Progenitor cell of endocrine pancreas (in vitro differentiated cells): Measurements from ENCODE around the gene DCBLD1. TPM values are rescaled to one million over a fixed set of nuclear protein-coding genes. Genes with fewer than 3 reads are reported as not detected.

Experiments
- DNase-seq: peaks from one replicate; pipeline ENCODE4 v3.0.0; 2021; ENCODE audit warnings: low spot score; ENCODE audit not compliant: unreplicated experiment
- H3K27ac Mint-ChIP-seq: 2 replicates; pipeline ENCODE4 v1.8.0; 2021; ENCODE audit warnings: mild to moderate bottlenecking, moderate library complexity, mixed read lengths
- H3K27me3 Mint-ChIP-seq: 2 replicates; pipeline ENCODE4 v1.8.0; 2021; ENCODE audit warnings: mixed read lengths
- H3K36me3 Mint-ChIP-seq: 2 replicates; pipeline ENCODE4 v1.8.0; 2022; ENCODE audit warnings: mixed read lengths; ENCODE audit not compliant: insufficient read depth
- H3K4me1 Mint-ChIP-seq: 2 replicates; pipeline ENCODE4 v1.8.0; 2021; ENCODE audit warnings: low read depth, mixed read lengths
- H3K4me3 Mint-ChIP-seq: 2 replicates; pipeline ENCODE4 v1.8.0; 2021; ENCODE audit warnings: low read depth, mild to moderate bottlenecking, moderate library complexity, mixed read lengths
- H3K9me3 Mint-ChIP-seq: 2 replicates; pipeline ENCODE4 v1.8.0; 2021; ENCODE audit warnings: low read depth, mixed read lengths
- total RNA-seq: library from RNA; stranded (reverse); gene quantifications from 2 replicates; pipeline ENCODE4 v1.2.1, GENCODE V29; 2021
- TF ChIP-seq, protein P1 (sequence below): fragments of 200-600 bp; sonication (generic); IDR thresholded peaks from one replicate; pipeline ENCODE4 v1.5.0; 2021; ENCODE audit warnings: antibody characterized with exemption, mild to moderate bottlenecking; ENCODE audit not compliant: unreplicated experiment

Gene DCBLD1
- total RNA-seq, 1 donor from 2014 or later, result 37.4 TPM

DNA sequence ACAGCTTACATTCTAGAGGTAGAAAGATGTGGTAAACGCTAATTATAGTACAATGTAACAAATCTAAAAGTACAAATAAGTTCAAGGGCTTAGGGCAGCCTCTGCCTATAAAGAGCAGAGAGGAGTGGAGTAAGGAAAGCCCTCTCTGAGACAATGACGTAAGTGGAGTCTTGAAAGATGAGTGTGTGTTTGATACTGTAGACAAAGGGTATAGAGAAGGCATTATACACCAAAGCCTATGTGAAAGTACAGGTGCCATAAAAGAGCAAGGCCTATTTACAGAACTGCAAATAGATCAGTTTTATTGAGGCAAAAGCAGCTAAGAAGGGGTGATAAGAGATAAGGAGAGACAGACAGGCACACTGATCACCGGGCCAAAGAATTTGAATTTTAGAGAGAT is 108.9 kb downstream of the DCBLD1 start:
- no peak for DNase-seq
- TF ChIP-seq, protein P1, sequence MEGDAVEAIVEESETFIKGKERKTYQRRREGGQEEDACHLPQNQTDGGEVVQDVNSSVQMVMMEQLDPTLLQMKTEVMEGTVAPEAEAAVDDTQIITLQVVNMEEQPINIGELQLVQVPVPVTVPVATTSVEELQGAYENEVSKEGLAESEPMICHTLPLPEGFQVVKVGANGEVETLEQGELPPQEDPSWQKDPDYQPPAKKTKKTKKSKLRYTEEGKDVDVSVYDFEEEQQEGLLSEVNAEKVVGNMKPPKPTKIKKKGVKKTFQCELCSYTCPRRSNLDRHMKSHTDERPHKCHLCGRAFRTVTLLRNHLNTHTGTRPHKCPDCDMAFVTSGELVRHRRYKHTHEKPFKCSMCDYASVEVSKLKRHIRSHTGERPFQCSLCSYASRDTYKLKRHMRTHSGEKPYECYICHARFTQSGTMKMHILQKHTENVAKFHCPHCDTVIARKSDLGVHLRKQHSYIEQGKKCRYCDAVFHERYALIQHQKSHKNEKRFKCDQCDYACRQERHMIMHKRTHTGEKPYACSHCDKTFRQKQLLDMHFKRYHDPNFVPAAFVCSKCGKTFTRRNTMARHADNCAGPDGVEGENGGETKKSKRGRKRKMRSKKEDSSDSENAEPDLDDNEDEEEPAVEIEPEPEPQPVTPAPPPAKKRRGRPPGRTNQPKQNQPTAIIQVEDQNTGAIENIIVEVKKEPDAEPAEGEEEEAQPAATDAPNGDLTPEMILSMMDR, result no peak
- H3K4me3 Mint-ChIP-seq, result no peak overlapping the region
- no peaks in the 10 kb centered on the region for H3K27me3 Mint-ChIP-seq
- H3K4me1 Mint-ChIP-seq, result peaks cover 4% of the 10 kb centered on the region
- peaks cover 7% of the 10 kb centered on the region for H3K9me3 Mint-ChIP-seq
- peaks cover 23% of the 10 kb centered on the region for H3K36me3 Mint-ChIP-seq
- peak overlapping the region; percentile 43 for H3K27ac Mint-ChIP-seq

- Mint-ChIP-seq H3K27me3 (no peaks in the 10 kb centered on the region), H3K4me3 (no peak overlapping the region), H3K27ac (no peak overlapping the region), H3K36me3 (peaks cover 37% of the 10 kb centered on the region), H3K9me3 (peaks cover 12% of the 10 kb centered on the region), H3K4me1 (peaks cover 4% of the 10 kb centered on the region)
- TF ChIP-seq, protein P1, result no peak
- no peak for DNase-seq
These were observed 110.7 kb downstream of the DCBLD1 start for GRCh38 chr6:117592983-117593759.

- TF ChIP-seq, protein P1, result no peak
- Mint-ChIP-seq H3K9me3 (peaks cover 12% of the 10 kb centered on the region), H3K4me3 (no peak overlapping the region), H3K36me3 (peaks cover 38% of the 10 kb centered on the region), H3K27me3 (no peaks in the 10 kb centered on the region), H3K27ac (no peak overlapping the region), H3K4me1 (peaks cover 15% of the 10 kb centered on the region)
- DNase-seq, result no peak
These were observed 112.8 kb downstream of the DCBLD1 start for GRCh38 chr6:117595099-117595923.

- Mint-ChIP-seq H3K27me3 (no peaks in the 10 kb centered on the region), H3K4me1 (peaks cover 18% of the 10 kb centered on the region), H3K9me3 (peaks cover 12% of the 10 kb centered on the region), H3K36me3 (peaks cover 36% of the 10 kb centered on the region), H3K4me3 (no peak overlapping the region), H3K27ac (no peak overlapping the region)
- no peak for DNase-seq
- TF ChIP-seq, protein P1, result no peak
These were observed 115.3 kb downstream of the DCBLD1 start for GRCh38 chr6:117597755-117598154.

Other genes starting within 250 kb of the DCBLD1 start
- 0.49 TPM in 1 of 2 replicates, not detected in the other for gene VGLL2, start 217.1 kb upstream of the DCBLD1 start, total RNA-seq
- 0.14 and 0.22 TPM in 2 replicates for gene ROS1, start 56.7 kb upstream of the DCBLD1 start, total RNA-seq
- gene GOPC, start 119.8 kb downstream of the DCBLD1 start, total RNA-seq, result 45.3 and 48.8 TPM in 2 replicates
- gene NUS1, start 192.8 kb downstream of the DCBLD1 start, total RNA-seq, result 29.7 and 31.9 TPM in 2 replicates